HG03439 (cell line): Measurements from ENCODE around the gene KIAA1755.
"Not testable (repeated sequence)": the region's sequence is repeated elsewhere in the genome, so short reads cannot be mapped to it uniquely, and the experiment has no call there.

Source experiments
- ATAC-seq: cut with Tn5 transposase; IDR thresholded peaks from one replicate; pipeline ENCODE4 v1.9.1; 2021; ENCODE audit warnings: mild to moderate bottlenecking, moderate library complexity; ENCODE audit not compliant: unreplicated experiment

Gene KIAA1755

DNA sequence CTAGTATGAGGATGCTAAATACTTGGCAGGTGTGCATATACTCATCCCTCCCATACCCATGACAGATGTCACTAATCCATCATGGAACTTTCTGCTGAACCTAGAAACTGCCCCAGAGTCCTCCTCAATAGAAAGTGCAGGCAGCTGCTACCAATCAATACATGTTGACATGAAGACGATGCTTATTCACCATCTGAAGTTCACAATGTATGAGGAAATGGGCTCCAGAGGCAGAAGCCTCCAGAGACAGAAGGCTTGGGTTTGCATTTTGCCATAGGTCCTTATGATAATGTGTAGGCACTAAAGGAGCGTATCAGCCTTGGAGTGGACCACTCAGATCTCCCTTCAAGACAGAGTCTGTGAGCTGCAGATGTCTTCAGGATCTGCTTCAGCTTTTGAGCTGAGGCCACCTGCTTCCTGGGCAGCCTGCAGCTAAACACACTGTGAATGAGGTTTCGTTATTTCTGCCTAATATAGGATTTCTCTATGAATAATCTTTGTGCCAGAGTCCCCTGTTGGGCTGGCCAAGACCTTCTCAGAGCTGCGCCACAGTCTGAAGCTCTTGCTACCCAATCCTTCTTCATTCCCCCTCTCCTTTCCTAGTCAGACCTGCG, 7.5 kb upstream of the KIAA1755 start:
- ATAC-seq = no peak

DNA sequence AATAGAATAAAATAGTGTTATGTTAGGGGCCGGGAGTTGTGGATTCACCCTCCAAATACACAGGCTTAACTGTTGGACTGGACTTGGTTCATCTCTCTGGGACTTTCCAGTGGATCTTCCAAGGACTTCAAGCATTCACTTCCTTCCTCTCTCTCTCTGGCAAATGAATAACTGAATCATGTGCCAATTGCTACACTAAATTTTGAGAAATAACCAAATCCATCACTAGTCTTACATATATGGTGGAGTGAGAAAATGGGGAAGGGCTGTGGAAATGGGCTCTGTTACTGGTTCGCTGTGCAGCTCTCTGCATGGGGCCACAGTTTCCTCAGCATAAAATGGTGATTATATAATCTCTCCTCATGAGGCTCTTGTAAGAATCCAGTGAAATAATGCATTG, 6.8 kb upstream of the KIAA1755 start:
- no peak for ATAC-seq

- ATAC-seq = no peak
Observed at GRCh38 chr20:38266426-38266825, 5.9 kb upstream of the KIAA1755 start.

- ATAC-seq = no peak
Observed at GRCh38 chr20:38262931-38263330, 2.4 kb upstream of the KIAA1755 start.

DNA sequence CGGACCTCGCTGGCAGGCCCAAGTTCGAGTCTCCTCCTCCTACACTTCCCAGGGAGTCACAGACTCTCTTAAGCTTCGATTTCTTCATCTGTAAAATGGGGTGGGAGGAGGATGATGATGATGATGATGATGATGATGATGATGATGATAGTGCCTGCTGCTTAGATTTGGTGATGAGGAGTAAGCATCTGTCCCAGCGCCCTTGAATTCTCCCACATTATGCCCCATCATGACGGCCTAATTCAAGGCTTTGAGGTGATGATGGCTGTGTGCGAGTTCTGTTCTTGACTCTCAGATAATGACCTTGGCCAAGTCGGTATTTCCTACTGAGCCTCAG, 487 bp upstream of the KIAA1755 start:
- no peak for ATAC-seq

DNA sequence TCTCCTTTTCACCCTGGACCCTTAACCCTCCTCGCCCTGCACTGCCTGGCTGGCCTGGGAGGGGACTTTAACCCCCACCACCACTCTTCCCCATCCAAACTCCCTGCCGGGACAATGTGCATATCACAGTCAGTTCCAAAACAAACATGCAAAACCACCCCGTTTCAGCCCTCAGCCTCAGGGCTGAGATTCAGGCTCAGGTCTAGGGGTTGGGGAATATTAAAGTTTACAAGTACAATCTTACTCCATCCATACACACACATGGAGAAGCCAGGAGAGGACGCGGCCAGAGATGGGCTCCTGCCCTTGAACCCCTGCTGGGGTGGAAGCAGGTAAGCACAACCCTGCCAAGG, 534 bp downstream of the KIAA1755 start:
- ATAC-seq = no peak

GRCh38 chr20:38258545-38259215, 1.9 kb downstream of the KIAA1755 start:
- ATAC-seq = no peak

DNA sequence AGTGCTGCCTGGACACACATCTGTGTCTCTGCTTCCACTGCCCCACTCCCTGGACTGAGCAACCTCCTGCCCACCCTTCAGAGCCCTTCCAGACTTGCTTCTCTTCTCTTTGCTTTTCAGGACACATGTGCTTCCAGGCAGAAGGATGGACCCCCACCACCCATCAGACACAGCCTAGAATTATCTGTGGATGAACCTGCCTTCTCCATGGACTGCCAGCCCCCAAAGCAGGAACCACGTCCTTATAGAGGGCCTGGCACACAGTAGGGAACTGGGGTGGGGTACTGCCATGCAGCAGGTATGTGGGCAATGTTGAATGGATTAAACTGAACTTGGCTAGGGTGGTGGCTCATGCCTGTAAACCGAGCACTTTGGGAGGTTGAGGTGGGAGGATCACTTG, 3.6 kb downstream of the KIAA1755 start:
- no peak for ATAC-seq

GRCh38 chr20:38256021-38256420, 4.5 kb downstream of the KIAA1755 start:
- no peak for ATAC-seq

DNA sequence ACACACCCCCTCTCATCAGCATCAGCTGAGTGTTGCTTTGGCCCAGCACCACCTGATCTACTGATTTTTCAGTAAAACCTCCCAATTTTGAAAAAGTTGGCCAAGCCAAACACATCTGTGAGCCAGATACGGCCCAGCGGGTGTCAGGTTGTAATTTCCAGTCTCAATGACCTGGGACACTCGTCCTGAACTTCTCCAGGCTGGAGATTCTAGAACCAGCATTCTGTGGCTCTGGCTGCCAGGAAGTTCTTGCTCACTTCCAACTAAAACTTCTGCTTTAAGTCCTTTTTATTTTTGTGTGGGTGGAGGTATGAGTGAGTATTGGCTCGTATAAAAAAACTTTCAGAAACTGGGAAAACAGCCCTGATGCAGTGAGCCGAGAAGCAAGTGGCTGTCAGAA, 5.1 kb downstream of the KIAA1755 start:
- ATAC-seq = no peak

- not testable (repeated sequence) for ATAC-seq
Observed at GRCh38 chr20:38254621-38255020, 5.9 kb downstream of the KIAA1755 start.

DNA sequence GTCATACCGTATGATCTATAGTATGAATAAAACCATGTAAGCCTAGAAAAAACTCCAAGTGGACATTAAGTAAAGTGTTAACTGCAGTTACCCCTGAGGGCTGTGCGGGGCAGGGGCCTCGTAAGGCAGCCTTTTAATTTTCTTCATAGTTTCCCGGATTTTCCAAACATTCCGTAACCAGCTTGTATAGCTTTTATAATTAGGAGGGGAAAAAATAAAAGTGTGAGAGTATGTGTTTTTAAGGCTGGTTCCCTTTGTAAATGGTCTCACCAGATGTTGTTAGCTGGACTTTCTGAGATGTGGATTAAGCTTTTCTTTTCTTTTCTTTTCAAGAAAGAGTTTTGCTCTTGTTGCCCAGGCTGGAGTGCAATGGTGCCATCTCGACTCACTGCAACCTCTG, 7.0 kb downstream of the KIAA1755 start:
- ATAC-seq = no peak

- no peak for ATAC-seq
Observed at GRCh38 chr20:38252292-38253288, 7.9 kb downstream of the KIAA1755 start.

DNA sequence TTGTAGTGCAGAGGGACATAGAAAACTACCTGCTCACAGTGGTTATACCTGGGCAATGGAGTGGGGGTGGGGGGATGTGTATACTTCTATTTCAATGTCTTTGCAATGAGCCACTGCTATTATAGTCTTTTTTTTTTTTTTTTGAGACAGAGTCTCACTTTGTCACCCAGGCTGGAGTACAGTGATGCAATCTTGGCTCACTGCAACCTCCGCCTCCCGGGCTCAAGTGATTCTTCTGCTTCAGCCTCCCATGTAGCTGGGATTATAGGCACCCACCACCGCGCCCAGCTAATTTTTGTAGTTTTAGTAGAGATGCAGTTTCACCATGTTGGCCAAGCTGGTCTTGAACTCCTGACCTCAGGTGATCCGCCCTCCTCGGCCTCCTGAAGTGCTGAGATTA, 9.1 kb downstream of the KIAA1755 start:
- ATAC-seq = not testable (repeated sequence)

GRCh38 chr20:38250609-38251008, 9.9 kb downstream of the KIAA1755 start:
- ATAC-seq = no peak

GRCh38 chr20:38249536-38250310, 10.8 kb downstream of the KIAA1755 start:
- ATAC-seq = no peak

DNA sequence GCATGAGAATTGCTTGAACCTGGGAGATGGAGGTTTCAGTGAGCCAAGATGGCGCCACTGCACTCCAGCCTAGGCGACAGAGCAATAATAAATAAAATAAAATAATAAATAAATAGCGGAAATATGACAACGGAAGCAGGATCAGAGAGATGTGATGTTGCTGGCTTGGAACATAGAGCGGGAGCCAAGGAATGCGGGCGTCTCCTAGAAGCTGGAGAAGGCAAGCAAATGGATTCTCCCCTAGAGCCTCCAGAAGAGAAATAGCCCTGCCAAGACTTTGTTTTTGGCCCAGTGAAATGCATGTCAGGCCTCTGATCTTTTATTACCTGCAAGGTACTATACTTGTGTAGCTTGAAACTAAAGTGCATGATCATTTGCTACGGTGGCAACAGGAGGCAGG, 12.4 kb downstream of the KIAA1755 start:
- ATAC-seq = no peak

DNA sequence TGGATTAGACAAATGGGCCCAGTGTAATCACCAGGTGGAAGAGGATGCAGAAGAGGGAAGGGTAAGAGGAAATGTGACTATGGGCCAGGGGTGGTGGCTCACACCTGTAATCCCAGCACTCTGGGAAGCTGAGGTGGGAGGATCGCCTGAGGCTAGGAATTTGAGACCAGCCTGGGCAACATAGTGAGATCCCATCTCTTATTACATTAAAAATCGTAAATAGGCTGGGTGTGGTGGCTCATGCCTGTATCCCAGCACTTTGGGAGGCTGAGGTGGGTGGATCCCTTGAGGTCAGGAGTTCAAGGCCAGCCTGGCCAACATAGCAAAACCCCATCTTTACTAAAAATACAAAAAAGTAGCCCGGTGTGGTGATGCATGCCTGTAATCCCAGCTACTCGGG, 12.8 kb downstream of the KIAA1755 start:
- not testable (repeated sequence) for ATAC-seq

GRCh38 chr20:38247166-38247509, 13.4 kb downstream of the KIAA1755 start:
- no peak for ATAC-seq

GRCh38 chr20:38246357-38247165, 14.0 kb downstream of the KIAA1755 start:
- ATAC-seq = no peak
